GM23248 (cell line): ENCODE results near the gene ZNF532.

Experiments
- EZH2 ChIP-seq: fragments of 200-600 bp; sonication (generic); IDR thresholded peaks from 2 replicates; pipeline ENCODE4 v1.6.1; 2018; ENCODE audit warnings: antibody characterized with exemption, mild to moderate bottlenecking; ENCODE audit not compliant: insufficient read depth, poor library complexity, severe bottlenecking
- EZH2phosphoT487 ChIP-seq: fragments of 200-600 bp; sonication (generic); IDR thresholded peaks from 2 replicates; pipeline ENCODE4 v1.6.1; 2018; ENCODE audit warnings: antibody characterized with exemption, moderate library complexity, mild to moderate bottlenecking, low read depth; ENCODE audit not compliant: insufficient read depth

DNA sequence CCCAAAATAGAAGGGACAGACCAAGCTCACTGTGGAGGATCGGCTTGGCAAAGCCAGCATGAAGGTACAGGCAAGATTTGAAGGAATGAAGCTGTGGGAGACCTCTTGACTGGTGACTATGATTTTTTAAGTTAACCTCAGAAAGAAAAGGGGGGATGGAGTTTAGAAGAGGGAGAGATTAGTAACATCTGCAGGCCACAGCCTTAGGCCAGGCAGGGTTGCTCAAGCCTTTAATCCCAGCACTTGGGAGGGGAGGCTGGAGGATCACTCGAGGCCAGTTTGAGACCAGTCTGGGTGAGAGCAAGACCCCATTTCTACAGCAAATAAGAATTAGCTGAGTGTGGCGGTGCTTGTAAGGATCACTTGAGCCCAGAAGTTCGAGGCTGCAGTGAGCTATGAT lies 46.6 kb downstream of the ZNF532 start:
- TF ChIP-seq EZH2 (no peak), EZH2phosphoT487 (no peak)
